K562 (cell line): ENCODE results near the gene RPLP2. TPM values are rescaled to one million over a fixed set of nuclear protein-coding genes. Genes with fewer than 3 reads are reported as not detected.

Source experiments
- ATF1 ChIP-seq, 2 experiments: fragments of 450-650 bp in 1 of 2; IDR thresholded peaks; 2 replicates each; pipeline ENCODE4 v1.6.1; 2016; ENCODE audit warnings: missing compliant biosample characterization in 1 of 2, missing genetic modification characterization in 1 of 2
- CBFA2T3 ChIP-seq: fragments of 450-650 bp; IDR thresholded peaks from 2 replicates; pipeline ENCODE4 v1.6.1; 2017
- DMBX1 ChIP-seq: fragments of 250-450 bp; sonication (Bioruptor Pico); IDR thresholded peaks from 2 replicates; pipeline ENCODE4 v1.8.0; 2022; ENCODE audit warnings: inconsistent platforms, mild to moderate bottlenecking, moderate library complexity, borderline replicate concordance
- FOXJ3 ChIP-seq: sonication (generic); formaldehyde crosslinking; IDR thresholded peaks from 2 replicates; pipeline ENCODE4 v1.4.0; 2020; ENCODE audit warnings: mild to moderate bottlenecking, missing genetic modification reagents
- GTF2A2 ChIP-seq: IDR thresholded peaks from 2 replicates; pipeline ENCODE4 v1.6.1; 2016; ENCODE audit warnings: mild to moderate bottlenecking, missing genetic modification characterization, missing compliant biosample characterization
- KLF16 ChIP-seq: IDR thresholded peaks from 2 replicates; pipeline ENCODE4 v1.6.1; 2016; ENCODE audit warnings: antibody characterized with exemption
- MAFG ChIP-seq: fragments of 450-650 bp; conservative IDR thresholded peaks from 2 replicates; pipeline ENCODE4 v1.6.1; 2016; ENCODE audit warnings: missing genetic modification characterization, missing compliant biosample characterization
- MCM2 ChIP-seq: fragments of 450-650 bp; IDR thresholded peaks from 2 replicates; pipeline ENCODE4 v1.6.1; 2017; ENCODE audit warnings: low read depth, mild to moderate bottlenecking
- MIER1 ChIP-seq: fragments of 450-650 bp; IDR thresholded peaks from 2 replicates; pipeline ENCODE4 v1.6.1; 2016; ENCODE audit warnings: antibody characterized with exemption, mild to moderate bottlenecking, low read depth
- MTA2 ChIP-seq: fragments of 450-650 bp; IDR thresholded peaks from 2 replicates; pipeline ENCODE4 v1.6.1; 2016; ENCODE audit warnings: low read depth
- MYNN ChIP-seq, 2 experiments: sonication (generic); formaldehyde crosslinking in 1 of 2; IDR thresholded peaks; 2 replicates each; pipeline versions ENCODE4 v1.5.0 to v1.6.1; 2016 to 2020; ENCODE audit warnings: antibody characterized with exemption in 1 of 2, missing genetic modification reagents in 1 of 2
- NFIX ChIP-seq: fragments of 250-450 bp; sonication (Bioruptor Pico); IDR thresholded peaks from 2 replicates; pipeline ENCODE4 v1.4.0; 2020; ENCODE audit warnings: low read depth, mild to moderate bottlenecking, moderate library complexity
- NR3C1 ChIP-seq: sonication (generic); formaldehyde crosslinking; IDR thresholded peaks from 2 replicates; pipeline ENCODE4 v1.8.1; 2022; ENCODE audit warnings: missing genetic modification reagents
- PTTG1 ChIP-seq: fragments of 450-650 bp; IDR thresholded peaks from 2 replicates; pipeline ENCODE4 v1.6.1; 2016; ENCODE audit warnings: low read depth, mild to moderate bottlenecking, missing genetic modification characterization, missing compliant biosample characterization
- SETDB1 ChIP-seq: IDR thresholded peaks from one replicate; pipeline ENCODE4 v1.6.1; 2012; ENCODE audit warnings: low read length, control low read depth, inconsistent platforms
- SP1 ChIP-seq: sonication (generic); formaldehyde crosslinking; IDR thresholded peaks from 2 replicates; pipeline ENCODE4 v1.8.1; 2022; ENCODE audit warnings: mild to moderate bottlenecking, missing genetic modification reagents
- TAF15 ChIP-seq: fragments of 200-400 bp; formaldehyde crosslinking; IDR thresholded peaks from 2 replicates; pipeline ENCODE4 v1.6.1; 2017; ENCODE audit warnings: mild to moderate bottlenecking, low read depth, low read length, moderate library complexity
- TARDBP ChIP-seq: fragments of 450-650 bp; IDR thresholded peaks from 2 replicates; pipeline ENCODE4 v1.6.1; 2016
- YBX1 ChIP-seq: fragments of 450-650 bp; IDR thresholded peaks from 2 replicates; pipeline ENCODE4 v1.7.1; 2016; ENCODE audit warnings: mild to moderate bottlenecking
- ZBED1 ChIP-seq: IDR thresholded peaks from 2 replicates; pipeline ENCODE4 v1.6.1; 2014
- ZEB2 ChIP-seq: fragments of 450-650 bp; IDR thresholded peaks from 2 replicates; pipeline ENCODE4 v1.6.1; 2016
- polyA plus RNA-seq, 8 experiments: library from polyadenylated mRNA; depleted of rRNA in 4 of 8; stranded (reverse) in 5 of 8; unstranded in 3 of 8; fragments of >200 nt; fragmentation: Nextera tagmentation in 2 of 8; fragmentation: Illumina TruSeq in 1 of 8; extraction: Ambion mirVana in 2 of 8; extraction: Trizol in 1 of 8; gene quantifications; 2 replicates each; pipeline versions ENCODE4 v1.2.1 to v1.2.3, GENCODE V29; 2011 to 2014; ENCODE audit warnings: inconsistent platforms in 1 of 8, missing spikeins in 1 of 8
- total RNA-seq, 7 experiments: library from RNA; depleted of rRNA in 6 of 7; stranded (reverse); fragments of >200 nt in 6 of 7; fragmentation: Illumina TruSeq in 2 of 7; extraction: Trizol in 2 of 7; gene quantifications; 2 replicates each; pipeline versions ENCODE4 v1.2.1 to v1.2.3, GENCODE V29; 2011 to 2021; ENCODE audit warnings: low replicate concordance in 1 of 7
- TF ChIP-seq, protein P1 (sequence below): fragments of 250-450 bp; sonication (Bioruptor Pico); IDR thresholded peaks from 2 replicates; pipeline ENCODE4 v1.9.0; 2021; ENCODE audit warnings: mild to moderate bottlenecking
- TF ChIP-seq, protein P2 (sequence below): fragments of 250-450 bp; sonication (Bioruptor Pico); IDR thresholded peaks from 2 replicates; pipeline ENCODE4 v1.4.0; 2020
- TF ChIP-seq, protein P3 (sequence below): fragments of 450-650 bp; IDR thresholded peaks from one replicate; pipeline ENCODE4 v1.6.1; 2018; ENCODE audit warnings: mild to moderate bottlenecking, moderate library complexity; ENCODE audit not compliant: partially characterized antibody

Gene RPLP2
- total and polyA plus RNA-seq, 9 of the 15 experiments (the other 6 are each of a cell fraction or from before 2014, with no cell fraction given) = 528 to 3,807 (median 1,633) TPM

DNA sequence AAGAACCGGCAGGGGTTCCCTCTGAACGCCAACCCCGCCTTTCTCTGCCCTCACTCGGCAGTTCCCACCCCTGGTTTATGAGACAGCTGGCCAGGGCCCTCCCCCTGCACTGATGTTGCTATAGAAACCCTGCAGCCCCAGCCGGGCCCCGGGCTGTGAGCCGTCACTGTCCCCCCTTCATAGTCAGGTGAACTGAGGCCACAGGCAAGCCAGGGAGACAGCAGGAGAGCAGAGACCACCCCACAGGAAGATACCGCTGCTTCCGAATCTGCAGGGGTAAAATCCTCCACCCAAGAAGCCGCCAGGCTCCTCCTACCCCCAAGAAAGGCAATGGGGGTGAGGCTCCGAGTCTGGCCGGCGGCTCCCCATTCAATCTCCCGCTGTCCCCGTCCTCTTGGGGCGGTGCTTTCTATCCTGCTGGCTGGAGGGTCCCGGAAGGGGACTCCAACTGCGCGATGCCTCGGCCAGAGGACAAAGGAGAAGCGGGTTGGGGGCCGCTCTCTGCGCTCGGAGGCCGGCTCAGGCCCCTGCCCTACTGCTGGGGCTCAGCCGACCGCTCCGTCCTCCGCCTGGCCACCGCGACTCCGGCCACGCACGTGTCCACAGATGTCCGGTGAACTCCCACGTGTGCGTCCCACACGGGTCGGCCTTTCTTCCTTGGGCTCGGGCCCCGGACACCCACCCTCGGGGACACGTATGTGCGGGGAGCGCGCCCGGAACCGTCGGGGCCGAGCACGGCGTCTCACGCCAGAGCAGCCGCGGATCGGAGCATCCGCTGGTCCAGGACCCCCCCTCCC, 12.3 kb upstream of the RPLP2 start (continued):
- TF ChIP-seq ATF1 (CRISPR knock-in tag; IDR thresholded peaks at IDR 0.05) (no peak), ATF1 (tag; IDR thresholded peaks at IDR 0.05) (0 out of 2 replicates have a peak, but pooled peaks have one; percentile 34), KLF16 (no peak), SETDB1 (no peak), NR3C1 (CRISPR knock-in tag) (no peak), ZBED1 (no peak), MIER1 (no peak), PTTG1 (no peak), MYNN (IDR thresholded peaks at IDR 0.05) (no peak), MYNN (CRISPR knock-in tag; IDR thresholded peaks at IDR 0.05) (no peak), NFIX (CRISPR knock-in tag) (no peak), SP1 (CRISPR knock-in tag) (peak; percentile 34; the same call in 1 of the 2 replicates), TARDBP (no peak), MCM2 (no peak), MTA2 (no peak), FOXJ3 (CRISPR knock-in tag) (no peak), GTF2A2 (no peak), ZEB2 (no peak), YBX1 (no peak), TAF15 (no peak), DMBX1 (CRISPR knock-in tag) (no peak), MAFG (tag) (no peak), CBFA2T3 (no peak)
- TF ChIP-seq, protein P1, sequence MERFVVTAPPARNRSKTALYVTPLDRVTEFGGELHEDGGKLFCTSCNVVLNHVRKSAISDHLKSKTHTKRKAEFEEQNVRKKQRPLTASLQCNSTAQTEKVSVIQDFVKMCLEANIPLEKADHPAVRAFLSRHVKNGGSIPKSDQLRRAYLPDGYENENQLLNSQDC (CRISPR knock-in tag) = no peak
- TF ChIP-seq, protein P2, sequence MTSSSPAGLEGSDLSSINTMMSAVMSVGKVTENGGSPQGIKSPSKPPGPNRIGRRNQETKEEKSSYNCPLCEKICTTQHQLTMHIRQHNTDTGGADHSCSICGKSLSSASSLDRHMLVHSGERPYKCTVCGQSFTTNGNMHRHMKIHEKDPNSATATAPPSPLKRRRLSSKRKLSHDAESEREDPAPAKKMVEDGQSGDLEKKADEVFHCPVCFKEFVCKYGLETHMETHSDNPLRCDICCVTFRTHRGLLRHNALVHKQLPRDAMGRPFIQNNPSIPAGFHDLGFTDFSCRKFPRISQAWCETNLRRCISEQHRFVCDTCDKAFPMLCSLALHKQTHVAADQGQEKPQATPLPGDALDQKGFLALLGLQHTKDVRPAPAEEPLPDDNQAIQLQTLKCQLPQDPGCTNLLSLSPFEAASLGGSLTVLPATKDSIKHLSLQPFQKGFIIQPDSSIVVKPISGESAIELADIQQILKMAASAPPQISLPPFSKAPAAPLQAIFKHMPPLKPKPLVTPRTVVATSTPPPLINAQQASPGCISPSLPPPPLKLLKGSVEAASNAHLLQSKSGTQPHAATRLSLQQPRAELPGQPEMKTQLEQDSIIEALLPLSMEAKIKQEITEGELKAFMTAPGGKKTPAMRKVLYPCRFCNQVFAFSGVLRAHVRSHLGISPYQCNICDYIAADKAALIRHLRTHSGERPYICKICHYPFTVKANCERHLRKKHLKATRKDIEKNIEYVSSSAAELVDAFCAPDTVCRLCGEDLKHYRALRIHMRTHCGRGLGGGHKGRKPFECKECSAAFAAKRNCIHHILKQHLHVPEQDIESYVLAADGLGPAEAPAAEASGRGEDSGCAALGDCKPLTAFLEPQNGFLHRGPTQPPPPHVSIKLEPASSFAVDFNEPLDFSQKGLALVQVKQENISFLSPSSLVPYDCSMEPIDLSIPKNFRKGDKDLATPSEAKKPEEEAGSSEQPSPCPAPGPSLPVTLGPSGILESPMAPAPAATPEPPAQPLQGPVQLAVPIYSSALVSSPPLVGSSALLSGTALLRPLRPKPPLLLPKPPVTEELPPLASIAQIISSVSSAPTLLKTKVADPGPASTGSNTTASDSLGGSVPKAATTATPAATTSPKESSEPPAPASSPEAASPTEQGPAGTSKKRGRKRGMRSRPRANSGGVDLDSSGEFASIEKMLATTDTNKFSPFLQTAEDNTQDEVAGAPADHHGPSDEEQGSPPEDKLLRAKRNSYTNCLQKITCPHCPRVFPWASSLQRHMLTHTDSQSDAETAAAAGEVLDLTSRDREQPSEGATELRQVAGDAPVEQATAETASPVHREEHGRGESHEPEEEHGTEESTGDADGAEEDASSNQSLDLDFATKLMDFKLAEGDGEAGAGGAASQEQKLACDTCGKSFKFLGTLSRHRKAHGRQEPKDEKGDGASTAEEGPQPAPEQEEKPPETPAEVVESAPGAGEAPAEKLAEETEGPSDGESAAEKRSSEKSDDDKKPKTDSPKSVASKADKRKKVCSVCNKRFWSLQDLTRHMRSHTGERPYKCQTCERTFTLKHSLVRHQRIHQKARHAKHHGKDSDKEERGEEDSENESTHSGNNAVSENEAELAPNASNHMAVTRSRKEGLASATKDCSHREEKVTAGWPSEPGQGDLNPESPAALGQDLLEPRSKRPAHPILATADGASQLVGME = no peak
- TF ChIP-seq, protein P3, sequence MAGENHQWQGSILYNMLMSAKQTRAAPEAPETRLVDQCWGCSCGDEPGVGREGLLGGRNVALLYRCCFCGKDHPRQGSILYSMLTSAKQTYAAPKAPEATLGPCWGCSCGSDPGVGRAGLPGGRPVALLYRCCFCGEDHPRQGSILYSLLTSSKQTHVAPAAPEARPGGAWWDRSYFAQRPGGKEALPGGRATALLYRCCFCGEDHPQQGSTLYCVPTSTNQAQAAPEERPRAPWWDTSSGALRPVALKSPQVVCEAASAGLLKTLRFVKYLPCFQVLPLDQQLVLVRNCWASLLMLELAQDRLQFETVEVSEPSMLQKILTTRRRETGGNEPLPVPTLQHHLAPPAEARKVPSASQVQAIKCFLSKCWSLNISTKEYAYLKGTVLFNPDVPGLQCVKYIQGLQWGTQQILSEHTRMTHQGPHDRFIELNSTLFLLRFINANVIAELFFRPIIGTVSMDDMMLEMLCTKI = no peak
